Right atrium auricular region (tissue), 2 donors: ENCODE measurements around the gene SCAI. TPM values are rescaled to one million over a fixed set of nuclear protein-coding genes. Genes with fewer than 3 reads are reported as not detected.

Experiments used
- DNase-seq: peaks from one replicate; pipeline ENCODE4 v3.0.0-alpha.2; 2019; ENCODE audit warnings: low spot score
- H3K27ac ChIP-seq, 2 donors: fragments of 200-600 bp; sonication (generic); 1 replicate in 1 of 2; 2 replicates in 1 of 2; pipeline ENCODE4 v1.5.1; 2016 to 2019
- H3K27me3 ChIP-seq, 2 donors: fragments of 200-600 bp; sonication (generic); one replicate each; pipeline versions ENCODE4 v1.5.1 to v1.6.0; 2017 to 2019
- H3K36me3 ChIP-seq: fragments of 200-600 bp; sonication (generic); one replicate; pipeline ENCODE4 v1.5.1; 2016
- H3K4me1 ChIP-seq, 2 donors: fragments of 200-600 bp; sonication (generic); one replicate each; pipeline versions ENCODE4 v1.5.1 to v1.6.0; 2017 to 2019
- H3K4me3 ChIP-seq, 2 donors: fragments of 200-600 bp; sonication (generic); 1 replicate in 1 of 2; 2 replicates in 1 of 2; pipeline ENCODE4 v1.5.1; 2017 to 2019; ENCODE audit warnings: mild to moderate bottlenecking in 1 of 2, moderate library complexity in 1 of 2
- H3K9me3 ChIP-seq, 2 donors: fragments of 200-600 bp; sonication (generic); one replicate each; pipeline ENCODE4 v1.5.1; 2019
- CTCF ChIP-seq, 2 donors: fragments of 200-600 bp; sonication (generic); IDR thresholded peaks; one replicate each; pipeline ENCODE4 v1.5.1; 2019; ENCODE audit warnings: antibody characterized with exemption in 2 of 2
- total RNA-seq, 2 donors: library from RNA; depleted of rRNA; stranded (reverse); fragments of >200 nt; gene quantifications; one replicate each; pipeline ENCODE4 v1.1.0, GENCODE V29; 2016

SCAI gene
- total RNA-seq, 2 donors from 2014 or later, result 4.0 to 5.3 TPM

- no peak for TF ChIP-seq CTCF (IDR thresholded peaks at IDR 0.05)
- H3K36me3 ChIP-seq, result peaks cover 57% of the 10 kb centered on the region
Observed at GRCh38 chr9:125153712-125154367, 10.5 kb upstream of the SCAI start.

GRCh38 chr9:125151730-125152129 is 8.4 kb upstream of the SCAI start:
- Histone ChIP-seq H3K27ac (no peak overlapping the region), H3K4me3 (no peak overlapping the region), H3K36me3 (peaks cover 50% of the 10 kb centered on the region), H3K27me3 (no peaks in the 10 kb centered on the region), H3K9me3 (no peaks in the 10 kb centered on the region), H3K4me1 (peaks cover 0 to 4% of the 10 kb centered on the region in 2 donors)
- no peak for DNase-seq
- no peak for TF ChIP-seq CTCF (IDR thresholded peaks at IDR 0.05)

More at GRCh38 chr9:125153712-125154367, 10.5 kb upstream of the SCAI start:
- Histone ChIP-seq H3K9me3 (no peaks in the 10 kb centered on the region), H3K27me3 (no peaks in the 10 kb centered on the region), H3K4me1 (peaks cover 0 to 4% of the 10 kb centered on the region in 2 donors), H3K27ac (peak overlapping the region in 1 of 2 donors; percentile 59), H3K4me3 (no peak overlapping the region)
- DNase-seq, result no peak

GRCh38 chr9:125150349-125151245 is 7.3 kb upstream of the SCAI start:
- H3K9me3 ChIP-seq, result no peaks in the 10 kb centered on the region
- H3K27me3 ChIP-seq, result no peaks in the 10 kb centered on the region
- H3K27ac ChIP-seq, result no peak overlapping the region
- TF ChIP-seq CTCF (IDR thresholded peaks at IDR 0.05), result no peak
- H3K4me1 ChIP-seq, result peaks cover 0 to 4% of the 10 kb centered on the region in 2 donors
- peak; percentile 18 for DNase-seq
- H3K36me3 ChIP-seq, result peaks cover 44% of the 10 kb centered on the region
- no peak overlapping the region for H3K4me3 ChIP-seq

GRCh38 chr9:125147401-125147951 is 4.1 kb upstream of the SCAI start:
- H3K9me3 ChIP-seq, result no peaks in the 10 kb centered on the region
- no peaks in the 10 kb centered on the region for H3K27me3 ChIP-seq
- peaks cover 0 to 9% of the 10 kb centered on the region in 2 donors for H3K4me1 ChIP-seq
- no peak for TF ChIP-seq CTCF (IDR thresholded peaks at IDR 0.05)
- H3K4me3 ChIP-seq, result no peak overlapping the region
- no peak for DNase-seq
- H3K27ac ChIP-seq, result no peak overlapping the region
- H3K36me3 ChIP-seq, result peaks cover 24% of the 10 kb centered on the region

GRCh38 chr9:125146247-125146646 is 2.9 kb upstream of the SCAI start:
- DNase-seq, result no peak
- Histone ChIP-seq H3K4me3 (no peak overlapping the region), H3K36me3 (peaks cover 12% of the 10 kb centered on the region), H3K9me3 (no peaks in the 10 kb centered on the region), H3K27me3 (no peaks in the 10 kb centered on the region), H3K27ac (no peak overlapping the region), H3K4me1 (peaks cover 0 to 11% of the 10 kb centered on the region in 2 donors)
- TF ChIP-seq CTCF (IDR thresholded peaks at IDR 0.05), result no peak
